GM12892 (cell line): Measurements from ENCODE around the gene LCE7A. TPM values are rescaled to one million over a fixed set of nuclear protein-coding genes. Genes with fewer than 3 reads are reported as not detected.

Source experiments
- DNase-seq: peaks from one replicate; pipeline ENCODE4 v3.0.0; 2011; ENCODE audit not compliant: insufficient read length
- FAIRE-seq: peaks from 2 replicates; lab custom pipeline; 2011; peaks lifted over from hg19 to GRCh38; lab: Jason Lieb, UNC
- POLR2A ChIP-seq: IDR thresholded peaks from 2 replicates; pipeline ENCODE4 v1.6.1; 2011; ENCODE audit warnings: low read depth, low read length, control low read depth
- POLR2AphosphoS5 ChIP-seq: IDR thresholded peaks from 2 replicates; pipeline ENCODE4 v1.6.1; 2011; ENCODE audit warnings: low read depth, low read length, control low read depth
- TAF1 ChIP-seq: IDR thresholded peaks from 2 replicates; pipeline ENCODE4 v1.6.1; 2011; ENCODE audit warnings: low read depth, mild to moderate bottlenecking, control low read depth, low read length, borderline replicate concordance
- polyA plus RNA-seq: library from polyadenylated mRNA; unstranded; fragments of >200 nt; gene quantifications from one replicate; pipeline ENCODE4 v1.2.1, GENCODE V29; 2012; ENCODE audit warnings: missing spikeins, inconsistent platforms; ENCODE audit not compliant: missing spikeins

Gene LCE7A
- not detected for polyA plus RNA-seq

GRCh38 chr1:152859696-152860095, at the start of gene LCE7A:
Gene LCE7A, plus strand, starts transcription at chr1:152859996. Its CDS starts 702 bp downstream, at chr1:152860698.
- FAIRE-seq = no peak
- no peak for DNase-seq
- TF ChIP-seq POLR2A (no peak), TAF1 (no peak), POLR2AphosphoS5 (no peak)

DNA sequence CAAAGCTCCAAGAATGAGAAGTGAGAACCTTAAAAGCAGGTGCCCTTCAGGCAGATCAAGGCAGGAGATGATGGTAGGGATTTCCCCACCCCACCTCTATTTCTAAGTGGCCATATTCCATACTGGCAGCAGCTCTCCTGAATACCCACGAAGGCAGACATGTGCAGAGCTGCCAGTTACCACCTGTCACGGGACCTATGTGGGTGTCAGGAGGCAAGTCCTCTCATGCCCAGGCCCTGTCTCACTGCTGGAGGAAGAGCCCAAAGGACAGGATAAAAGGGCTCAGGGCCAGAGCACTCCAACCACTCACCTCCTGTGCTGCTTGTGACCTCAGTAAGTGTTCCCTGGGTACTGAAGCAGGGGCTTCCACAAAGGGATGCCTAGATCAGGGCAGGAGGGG, 48.7 kb upstream of the LCE7A start:
- no peak for TF ChIP-seq POLR2AphosphoS5
- TF ChIP-seq TAF1 = no peak
- TF ChIP-seq POLR2A = no peak
- no peak for FAIRE-seq
- DNase-seq = no peak

GRCh38 chr1:152811671-152812070, 48.1 kb upstream of the LCE7A start, which contains the start of gene LCE1B:
Gene LCE1B, plus strand, starts transcription at chr1:152811971. Its CDS starts 476 bp downstream, at chr1:152812447.
- FAIRE-seq = no peak
- no peak for DNase-seq
- TF ChIP-seq POLR2A (no peak), TAF1 (no peak), POLR2AphosphoS5 (no peak)

DNA sequence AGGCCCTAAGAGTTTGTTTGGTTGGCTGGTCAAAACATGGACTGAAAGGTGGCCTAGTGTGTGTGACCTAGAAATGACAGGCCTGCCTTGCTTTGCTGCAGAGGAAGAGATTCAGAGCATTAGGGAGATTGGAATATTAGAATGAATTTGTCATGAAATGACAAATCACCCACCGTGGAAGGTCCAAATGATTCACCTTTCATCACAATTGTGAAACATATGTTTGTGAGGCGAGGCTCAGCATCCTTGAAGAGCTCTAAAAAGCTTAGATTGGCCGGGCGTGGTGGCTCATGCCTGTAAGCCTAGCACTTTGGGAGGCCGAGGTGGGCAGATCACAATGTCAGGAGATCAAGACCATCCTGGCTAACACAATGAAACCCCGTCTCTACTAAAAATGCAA, 42.5 kb upstream of the LCE7A start:
- FAIRE-seq (no peak), DNase-seq (no peak)
- TF ChIP-seq TAF1 = no peak
- TF ChIP-seq POLR2AphosphoS5 = no peak
- no peak for TF ChIP-seq POLR2A

- TF ChIP-seq POLR2A (no peak), POLR2AphosphoS5 (no peak), TAF1 (no peak)
- DNase-seq = no peak
- FAIRE-seq = no peak
These were observed 36.5 kb upstream of the LCE7A start for GRCh38 chr1:152823294-152823693.

- DNase-seq = no peak
- TF ChIP-seq POLR2A (no peak), TAF1 (no peak), POLR2AphosphoS5 (no peak)
- FAIRE-seq = no peak
These were observed 34.8 kb upstream of the LCE7A start for GRCh38 chr1:152824964-152825363.

- TF ChIP-seq TAF1 (no peak), POLR2AphosphoS5 (no peak), POLR2A (no peak)
- no peak for FAIRE-seq
These were observed 32.6 kb upstream of the LCE7A start, which contains the start of gene LCE1A for GRCh38 chr1:152827173-152827572. Gene LCE1A, plus strand, starts transcription at chr1:152827473. Its CDS starts 0 bp downstream, at chr1:152827473.

GRCh38 chr1:152836870-152837269, 22.9 kb upstream of the LCE7A start:
- no peak for TF ChIP-seq POLR2AphosphoS5
- no peak for TF ChIP-seq POLR2A
- TF ChIP-seq TAF1 = no peak
- DNase-seq (no peak), FAIRE-seq (no peak)

More at GRCh38 chr1:152827173-152827572, 32.6 kb upstream of the LCE7A start, which contains the start of gene LCE1A:
- DNase-seq = no peak

DNA sequence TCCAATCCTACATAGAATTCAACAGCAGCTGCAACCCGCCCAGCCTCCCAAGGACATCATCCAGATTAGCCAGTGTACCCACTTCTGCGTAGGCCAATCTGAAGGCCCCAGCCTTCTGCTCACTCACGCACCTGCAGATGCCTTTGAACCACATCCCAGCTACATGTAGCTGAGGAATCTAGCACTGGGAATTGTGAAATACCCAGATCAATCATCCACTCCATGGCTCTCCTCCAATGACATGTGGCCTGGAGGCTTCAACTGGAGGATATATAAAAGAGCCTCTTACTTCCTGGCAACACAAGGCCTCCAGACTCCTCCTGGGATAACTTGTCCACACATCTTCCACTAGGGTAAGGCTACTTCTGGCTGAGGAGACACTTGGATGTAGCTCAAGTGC, 17.2 kb upstream of the LCE7A start, which contains the start of gene LCE6A:
Gene LCE6A, plus strand, starts transcription at position 301 of the 400 bp plus-strand sequence. CDS start 665 bp downstream, outside the sequence.
- TF ChIP-seq POLR2AphosphoS5 = no peak
- TF ChIP-seq TAF1 = no peak
- no peak for TF ChIP-seq POLR2A
- FAIRE-seq = no peak
- no peak for DNase-seq

DNA sequence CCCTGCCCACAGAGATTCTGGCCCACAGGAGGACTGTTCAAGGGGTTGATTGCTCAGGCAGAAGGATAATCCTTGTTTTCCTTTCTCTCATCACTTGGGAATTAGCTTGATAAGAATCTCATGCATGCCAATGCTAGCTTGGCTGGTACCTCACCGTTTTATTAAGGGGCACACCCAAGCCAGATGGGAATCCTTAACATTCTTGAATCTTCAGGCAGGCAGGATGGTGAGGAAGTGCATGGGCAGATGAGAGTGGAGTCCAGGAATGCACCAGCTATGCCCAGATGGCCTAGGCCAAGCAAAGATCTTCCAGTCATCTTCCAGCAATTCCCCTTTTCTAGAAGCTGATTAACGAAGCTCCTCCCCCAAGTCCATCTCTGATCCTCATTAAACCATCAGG, 4.1 kb upstream of the LCE7A start:
- TF ChIP-seq TAF1 (no peak), POLR2AphosphoS5 (no peak), POLR2A (no peak)
- no peak for DNase-seq
- no peak for FAIRE-seq

DNA sequence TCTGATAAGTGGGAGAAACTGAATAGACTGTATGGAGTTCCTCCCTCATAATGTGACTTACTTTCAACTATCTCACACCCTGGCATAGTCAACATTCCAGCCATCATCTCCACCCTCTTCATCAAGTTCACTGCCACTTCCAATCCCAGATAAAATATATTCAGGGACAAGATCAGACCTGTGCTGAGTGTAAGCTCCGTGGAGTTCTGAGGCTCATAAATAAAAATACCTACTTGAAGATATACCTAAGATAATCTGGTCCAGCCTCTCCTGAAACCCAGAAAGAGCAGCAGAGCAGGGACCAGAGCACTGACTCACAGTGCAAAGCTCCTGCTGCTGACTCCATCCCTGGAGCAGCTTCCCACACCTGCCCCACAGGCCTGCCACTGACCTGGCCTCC, 1.7 kb upstream of the LCE7A start:
- no peak for DNase-seq
- no peak for TF ChIP-seq POLR2AphosphoS5
- no peak for TF ChIP-seq TAF1
- no peak for TF ChIP-seq POLR2A
- FAIRE-seq = no peak

- TF ChIP-seq POLR2A = no peak
- no peak for TF ChIP-seq POLR2AphosphoS5
- no peak for TF ChIP-seq TAF1
- FAIRE-seq (no peak), DNase-seq (no peak)
These were observed 333 bp downstream of the LCE7A start for GRCh38 chr1:152860129-152860528.

GRCh38 chr1:152861374-152861773, 1.6 kb downstream of the LCE7A start:
- no peak for DNase-seq
- no peak for TF ChIP-seq POLR2AphosphoS5
- no peak for TF ChIP-seq POLR2A
- no peak for TF ChIP-seq TAF1
- no peak for FAIRE-seq
